HG03565 (cell line): ENCODE results near the gene SERPINB4.

ENCODE experiments used
- ATAC-seq: cut with Tn5 transposase; IDR thresholded peaks from one replicate; pipeline ENCODE4 v1.9.1; 2021; ENCODE audit warnings: mild to moderate bottlenecking, moderate library complexity; ENCODE audit not compliant: unreplicated experiment

The SERPINB4 gene

GRCh38 chr18:63637703-63638102 is 6.4 kb downstream of the SERPINB4 start:
- ATAC-seq = no peak

- ATAC-seq = no peak
These were observed 16.2 kb downstream of the SERPINB4 start for GRCh38 chr18:63627819-63628218.

DNA sequence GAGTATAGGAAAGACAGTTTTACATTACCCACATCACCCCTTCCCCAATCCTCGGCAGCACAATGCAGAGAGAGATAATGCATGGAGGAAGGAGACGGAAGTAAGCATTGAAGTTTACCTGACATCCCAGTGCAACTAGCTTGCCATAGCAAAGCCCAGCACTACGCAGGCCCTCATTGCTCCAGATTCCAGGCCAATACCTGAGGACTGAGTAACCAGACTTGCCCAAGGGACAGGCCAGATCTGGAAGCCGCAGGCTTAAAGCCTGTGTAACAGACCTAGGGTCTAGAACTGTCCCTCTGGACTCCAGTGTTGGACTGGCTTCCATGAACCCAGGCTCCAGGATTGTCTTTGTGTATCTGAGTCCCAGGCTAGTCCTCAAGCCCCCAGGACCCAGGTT is 17.6 kb downstream of the SERPINB4 start:
- ATAC-seq = no peak

DNA sequence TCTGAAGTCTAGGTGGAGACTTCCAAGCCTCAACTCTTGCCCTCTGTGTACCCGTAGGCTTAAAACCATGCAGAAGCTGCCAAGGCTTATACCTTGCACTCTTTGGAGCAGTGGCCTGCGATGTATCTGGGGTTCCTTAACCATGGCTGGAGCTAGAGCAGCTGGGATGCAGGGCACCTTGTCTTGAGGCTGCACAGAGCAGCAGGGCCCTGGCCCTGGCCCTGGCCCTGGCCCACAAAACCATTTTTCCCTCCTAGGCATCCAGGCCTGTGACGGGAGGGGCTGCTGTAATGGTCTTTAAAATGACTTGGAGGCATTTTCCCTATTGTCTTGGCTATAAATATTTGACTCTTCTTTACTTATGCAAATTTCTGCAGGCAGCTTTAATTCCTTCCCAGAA is 19.2 kb downstream of the SERPINB4 start:
- no peak for ATAC-seq

GRCh38 chr18:63619661-63620060 is 24.4 kb downstream of the SERPINB4 start:
- ATAC-seq = no peak

DNA sequence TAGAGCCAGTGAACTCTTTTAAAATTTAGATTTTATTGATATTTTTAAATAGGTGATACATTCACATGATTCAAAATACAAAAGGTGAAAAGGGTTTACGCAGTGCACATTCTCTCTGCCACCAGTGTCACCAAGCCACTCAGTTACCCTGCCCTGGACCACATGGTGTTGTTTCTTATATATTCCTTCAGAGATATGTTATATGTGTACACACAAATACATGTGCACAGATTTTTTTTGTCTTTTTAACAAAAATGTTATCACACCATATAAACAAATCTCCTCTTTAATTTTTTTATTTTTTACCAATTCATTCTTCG is 26.2 kb downstream of the SERPINB4 start:
- ATAC-seq = peak; percentile 6

DNA sequence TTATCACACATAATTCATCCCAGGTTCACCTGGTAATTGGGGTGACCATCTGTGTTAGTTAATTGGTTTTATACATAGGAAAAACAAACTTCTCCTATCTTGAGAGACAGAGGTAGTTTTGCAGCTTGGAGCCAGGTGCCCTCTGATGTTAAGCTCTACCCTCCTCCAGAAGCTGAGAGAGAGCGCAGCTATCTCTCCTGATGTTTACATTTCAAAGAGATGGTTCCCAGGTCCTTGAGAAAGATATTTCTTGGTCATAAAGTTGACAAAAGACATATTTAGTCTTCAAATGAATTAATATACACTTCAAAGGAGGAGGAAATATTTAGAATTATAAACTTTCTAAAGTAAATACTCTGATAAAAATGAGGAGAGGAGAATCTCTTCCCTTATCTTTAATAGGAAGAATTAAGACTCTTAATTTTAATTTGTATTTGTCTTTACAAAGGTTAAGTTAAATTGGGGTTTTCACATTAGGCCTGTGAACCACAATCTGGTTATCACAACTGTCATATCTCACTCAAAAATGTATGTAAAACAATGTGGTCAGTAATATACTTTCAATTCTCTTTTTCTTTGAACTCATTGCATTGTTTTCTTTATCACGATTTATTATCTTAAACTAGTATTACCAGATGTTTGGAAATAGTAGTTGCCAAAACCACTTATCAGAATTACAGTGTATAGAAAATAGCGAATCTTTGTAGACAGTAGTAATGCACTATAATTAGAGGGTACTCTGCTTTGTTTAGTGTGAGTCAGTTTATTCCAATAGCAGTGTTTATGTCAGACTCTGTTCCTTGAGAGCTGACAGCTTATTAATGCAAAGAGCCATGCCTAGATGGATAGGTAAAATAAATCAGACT is 26.8 kb downstream of the SERPINB4 start:
- ATAC-seq = peak; percentile 89

GRCh38 chr18:63613420-63613819 is 30.6 kb downstream of the SERPINB4 start:
- ATAC-seq = no peak

- no peak for ATAC-seq
These were observed 37.5 kb downstream of the SERPINB4 start for GRCh38 chr18:63606526-63606925.

DNA sequence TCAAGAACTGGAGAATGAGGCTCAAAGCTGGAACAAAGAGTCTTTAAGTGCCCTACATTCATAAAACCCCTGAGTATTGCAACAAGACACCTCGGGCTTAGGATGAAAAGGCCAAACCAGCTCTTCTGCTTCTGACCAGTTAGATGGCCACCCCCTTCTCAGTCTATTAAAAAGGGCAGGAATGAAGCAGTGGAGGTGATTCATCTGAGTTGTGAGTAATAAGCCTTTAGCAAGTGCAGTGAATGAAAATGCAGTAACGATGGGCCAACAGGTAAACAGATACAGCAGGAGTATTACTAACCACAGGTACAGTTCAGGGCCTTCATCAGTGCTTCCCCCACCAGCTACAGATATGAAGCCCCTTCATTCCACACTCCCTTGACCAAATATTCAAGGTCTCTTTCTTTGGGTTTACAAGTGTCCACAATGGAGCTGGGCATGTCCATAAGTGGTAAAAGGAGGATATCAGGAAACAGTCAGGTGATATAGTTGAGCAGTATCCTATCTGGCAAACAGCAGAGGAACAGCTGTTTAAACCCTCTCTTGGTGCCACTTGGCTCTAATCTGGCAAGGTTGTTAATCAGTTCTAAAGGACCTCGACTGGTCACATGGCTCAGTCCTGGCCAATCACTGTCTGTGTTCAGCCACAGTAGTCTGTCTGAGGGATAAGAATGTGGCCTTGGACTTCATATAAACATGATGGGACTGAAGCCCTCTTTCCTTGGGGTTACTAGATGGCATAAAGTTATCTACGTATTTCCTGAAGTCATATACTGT is 39.1 kb downstream of the SERPINB4 start:
- no peak for ATAC-seq

- ATAC-seq = peak; percentile 98
These were observed 40.3 kb downstream of the SERPINB4 start for GRCh38 chr18:63603772-63604171.

- no peak for ATAC-seq
These were observed 40.7 kb downstream of the SERPINB4 start for GRCh38 chr18:63603355-63603754.

DNA sequence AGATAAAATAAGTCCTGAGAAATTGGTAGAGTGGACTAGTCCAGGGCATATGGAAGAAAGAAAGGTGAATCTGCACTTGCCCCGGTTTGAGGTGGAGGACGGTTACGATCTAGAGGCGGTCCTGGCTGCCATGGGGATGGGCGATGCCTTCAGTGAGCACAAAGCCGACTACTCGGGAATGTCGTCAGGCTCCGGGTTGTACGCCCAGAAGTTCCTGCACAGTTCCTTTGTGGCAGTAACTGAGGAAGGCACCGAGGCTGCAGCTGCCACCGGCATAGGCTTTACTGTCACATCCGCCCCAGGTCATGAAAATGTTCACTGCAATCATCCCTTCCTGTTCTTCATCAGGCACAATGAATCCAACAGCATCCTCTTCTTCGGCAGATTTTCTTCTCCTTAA is 47.1 kb downstream of the SERPINB4 start:
- no peak for ATAC-seq

GRCh38 chr18:63592471-63592870 is 51.6 kb downstream of the SERPINB4 start:
- ATAC-seq = no peak

- ATAC-seq = no peak
These were observed 52.3 kb downstream of the SERPINB4 start for GRCh38 chr18:63591725-63592124.

- no peak for ATAC-seq
These were observed 52.9 kb downstream of the SERPINB4 start for GRCh38 chr18:63590966-63591695.

DNA sequence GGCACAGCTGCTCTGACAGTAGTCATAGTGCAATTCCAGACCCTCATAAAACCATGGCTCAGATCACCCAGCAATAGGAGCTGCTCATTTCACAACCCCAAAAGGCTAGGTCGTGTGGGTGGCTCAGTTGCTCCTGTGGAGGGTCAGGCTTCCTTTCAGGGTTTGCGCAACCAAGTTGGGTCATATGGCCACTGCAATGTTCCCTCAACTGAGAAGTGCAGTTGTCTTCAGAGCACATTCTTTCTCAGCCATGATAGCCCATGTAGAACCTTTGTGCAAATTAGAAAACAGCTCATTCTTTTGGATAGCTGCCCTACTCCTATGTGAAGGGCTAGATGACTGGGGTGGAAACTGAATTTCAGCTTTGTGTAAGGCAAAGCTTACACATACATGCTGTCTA is 53.7 kb downstream of the SERPINB4 start:
- ATAC-seq = no peak

DNA sequence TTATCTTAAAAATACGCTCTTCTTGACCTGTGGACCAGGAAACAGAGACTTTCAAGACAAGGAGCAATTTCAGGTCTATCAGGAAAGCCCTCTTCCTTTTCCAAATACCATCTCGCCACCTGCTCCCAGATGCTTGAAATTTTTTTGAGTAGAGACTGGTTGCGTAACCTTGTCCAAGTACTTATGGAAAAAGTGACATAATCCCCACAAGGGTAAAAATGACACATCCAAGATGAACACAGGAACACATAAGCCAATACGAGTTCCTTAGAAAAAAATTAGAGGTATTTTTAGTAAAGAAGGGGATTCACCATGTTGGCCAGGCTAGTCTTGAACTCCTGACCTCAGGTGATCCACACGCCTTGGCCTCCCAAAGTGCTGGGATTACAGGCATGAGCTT is 55.1 kb downstream of the SERPINB4 start:
- ATAC-seq = no peak
